ENCODE measurements around the gene SUGCT.

DNA sequence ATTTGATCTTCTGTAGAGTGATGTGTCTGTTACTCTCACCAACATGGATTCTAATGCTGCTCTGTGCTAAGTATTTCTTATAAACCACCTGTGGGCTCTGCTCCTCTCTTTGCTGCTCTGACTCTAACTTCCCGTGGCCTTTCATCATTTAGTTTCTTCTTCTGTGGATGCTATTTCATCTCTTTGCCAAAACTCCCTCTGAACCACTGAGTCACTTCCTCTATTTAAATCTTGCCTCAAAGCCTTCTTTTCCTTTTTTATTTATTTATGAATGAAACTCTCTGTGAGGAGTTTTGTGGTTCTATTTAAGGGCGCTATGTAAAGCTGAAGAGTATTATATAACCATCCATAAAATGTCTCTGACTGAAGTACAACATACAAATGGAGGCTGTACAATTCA is 538.5 kb downstream of the SUGCT start:
- TF ChIP-seq POLR2A (IDR thresholded peaks at IDR 0.05): no peak
- TF ChIP-seq, protein P1, sequence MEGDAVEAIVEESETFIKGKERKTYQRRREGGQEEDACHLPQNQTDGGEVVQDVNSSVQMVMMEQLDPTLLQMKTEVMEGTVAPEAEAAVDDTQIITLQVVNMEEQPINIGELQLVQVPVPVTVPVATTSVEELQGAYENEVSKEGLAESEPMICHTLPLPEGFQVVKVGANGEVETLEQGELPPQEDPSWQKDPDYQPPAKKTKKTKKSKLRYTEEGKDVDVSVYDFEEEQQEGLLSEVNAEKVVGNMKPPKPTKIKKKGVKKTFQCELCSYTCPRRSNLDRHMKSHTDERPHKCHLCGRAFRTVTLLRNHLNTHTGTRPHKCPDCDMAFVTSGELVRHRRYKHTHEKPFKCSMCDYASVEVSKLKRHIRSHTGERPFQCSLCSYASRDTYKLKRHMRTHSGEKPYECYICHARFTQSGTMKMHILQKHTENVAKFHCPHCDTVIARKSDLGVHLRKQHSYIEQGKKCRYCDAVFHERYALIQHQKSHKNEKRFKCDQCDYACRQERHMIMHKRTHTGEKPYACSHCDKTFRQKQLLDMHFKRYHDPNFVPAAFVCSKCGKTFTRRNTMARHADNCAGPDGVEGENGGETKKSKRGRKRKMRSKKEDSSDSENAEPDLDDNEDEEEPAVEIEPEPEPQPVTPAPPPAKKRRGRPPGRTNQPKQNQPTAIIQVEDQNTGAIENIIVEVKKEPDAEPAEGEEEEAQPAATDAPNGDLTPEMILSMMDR (IDR thresholded peaks at IDR 0.05): no peak
